ENCODE measurements around the gene OR10G7.

DNA sequence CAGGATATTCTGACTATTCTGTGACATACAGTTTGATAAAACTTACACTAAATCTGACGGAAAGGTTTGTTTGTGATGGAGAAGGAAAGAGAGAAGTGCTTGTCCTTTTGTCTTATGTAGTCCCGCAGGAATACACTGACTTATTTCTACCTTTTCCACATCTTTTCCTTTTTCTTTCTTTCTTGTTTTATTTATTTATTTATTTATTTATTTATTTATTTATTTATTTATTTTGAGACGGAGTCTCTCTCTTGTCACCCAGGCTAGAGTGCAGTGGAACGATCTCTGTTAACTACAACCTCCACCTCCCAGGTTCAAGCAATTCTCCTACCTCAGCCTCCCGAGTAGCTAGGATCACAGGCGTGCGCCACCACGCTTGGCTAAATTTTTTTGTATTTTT, 31.0 kb upstream of the OR10G7 start:
- TF ChIP-seq, protein P1, sequence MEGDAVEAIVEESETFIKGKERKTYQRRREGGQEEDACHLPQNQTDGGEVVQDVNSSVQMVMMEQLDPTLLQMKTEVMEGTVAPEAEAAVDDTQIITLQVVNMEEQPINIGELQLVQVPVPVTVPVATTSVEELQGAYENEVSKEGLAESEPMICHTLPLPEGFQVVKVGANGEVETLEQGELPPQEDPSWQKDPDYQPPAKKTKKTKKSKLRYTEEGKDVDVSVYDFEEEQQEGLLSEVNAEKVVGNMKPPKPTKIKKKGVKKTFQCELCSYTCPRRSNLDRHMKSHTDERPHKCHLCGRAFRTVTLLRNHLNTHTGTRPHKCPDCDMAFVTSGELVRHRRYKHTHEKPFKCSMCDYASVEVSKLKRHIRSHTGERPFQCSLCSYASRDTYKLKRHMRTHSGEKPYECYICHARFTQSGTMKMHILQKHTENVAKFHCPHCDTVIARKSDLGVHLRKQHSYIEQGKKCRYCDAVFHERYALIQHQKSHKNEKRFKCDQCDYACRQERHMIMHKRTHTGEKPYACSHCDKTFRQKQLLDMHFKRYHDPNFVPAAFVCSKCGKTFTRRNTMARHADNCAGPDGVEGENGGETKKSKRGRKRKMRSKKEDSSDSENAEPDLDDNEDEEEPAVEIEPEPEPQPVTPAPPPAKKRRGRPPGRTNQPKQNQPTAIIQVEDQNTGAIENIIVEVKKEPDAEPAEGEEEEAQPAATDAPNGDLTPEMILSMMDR (IDR thresholded peaks at IDR 0.05; ENCODE audit: poor library complexity) = no peak
- no peak for TF ChIP-seq EZH2 (IDR thresholded peaks at IDR 0.05; ENCODE audit: borderline replicate concordance)
